Smooth muscle cell (in vitro differentiated cells): Measurements from ENCODE around the gene SSTR3. TPM values are rescaled to one million over a fixed set of nuclear protein-coding genes. Genes with fewer than 3 reads are reported as not detected.

Experiments used
- DNase-seq: peaks from one replicate; lab custom pipeline; 2025; ENCODE audit not compliant: unreplicated experiment; lab: John Stamatoyannopoulos, UW
- H2AFZ ChIP-seq: fragments of 200-600 bp; sonication (generic); 2 replicates; pipeline ENCODE4 v1.6.0; 2016; ENCODE audit warnings: antibody characterized with exemption, low read depth, mild to moderate bottlenecking
- H3F3A ChIP-seq: fragments of 200-600 bp; sonication (generic); 2 replicates; pipeline ENCODE4 v1.6.0; 2017; ENCODE audit warnings: antibody characterized with exemption, low read depth
- H3K27ac ChIP-seq: fragments of 200-600 bp; sonication (generic); 2 replicates; pipeline ENCODE4 v1.5.1; 2016; ENCODE audit warnings: low read depth, mild to moderate bottlenecking
- H3K27me3 ChIP-seq: fragments of 200-600 bp; sonication (generic); 2 replicates; pipeline ENCODE4 v1.6.1; 2016; ENCODE audit warnings: low read depth, mild to moderate bottlenecking
- H3K36me3 ChIP-seq: fragments of 200-600 bp; sonication (generic); 2 replicates; pipeline ENCODE4 v1.5.1; 2016; ENCODE audit warnings: low read depth
- H3K4me1 ChIP-seq: fragments of 200-600 bp; sonication (generic); 2 replicates; pipeline ENCODE4 v1.5.1; 2016; ENCODE audit warnings: low read depth
- H3K4me2 ChIP-seq: fragments of 200-600 bp; sonication (generic); 2 replicates; pipeline ENCODE4 v1.6.0; 2016; ENCODE audit warnings: mild to moderate bottlenecking
- H3K4me3 ChIP-seq: fragments of 200-600 bp; sonication (generic); 2 replicates; pipeline ENCODE4 v1.5.1; 2016; ENCODE audit warnings: mild to moderate bottlenecking
- H3K79me2 ChIP-seq: fragments of 200-600 bp; sonication (generic); 2 replicates; pipeline ENCODE4 v1.6.0; 2016; ENCODE audit warnings: low read depth, mild to moderate bottlenecking
- H3K9ac ChIP-seq: fragments of 200-600 bp; sonication (generic); 2 replicates; pipeline ENCODE4 v1.6.0; 2016; ENCODE audit warnings: low read depth
- H3K9me3 ChIP-seq: fragments of 200-600 bp; sonication (generic); replicated peaks from 2 replicates; pipeline ENCODE4 v1.5.1; 2016; ENCODE audit warnings: low read depth
- H4K20me1 ChIP-seq: fragments of 200-600 bp; sonication (generic); 2 replicates; pipeline ENCODE4 v1.6.0; 2016; ENCODE audit warnings: low read depth
- CTCF ChIP-seq: fragments of 200-600 bp; sonication (generic); IDR thresholded peaks from 2 replicates; pipeline ENCODE4 v1.5.1; 2017; ENCODE audit warnings: borderline replicate concordance, mild to moderate bottlenecking, antibody characterized with exemption; ENCODE audit not compliant: insufficient read depth, poor library complexity, severe bottlenecking
- WGBS: methylation state at CpG from one replicate; pipeline ENCODE4 v1.1.7; 2016; ENCODE audit warnings: low lambda C conversion rate; 5-methylcytosine and 5-hydroxymethylcytosine counted together
- polyA plus RNA-seq: library from polyadenylated mRNA; unstranded; fragments of >200 nt; fragmentation: Nextera tagmentation; extraction: Ambion mirVana; gene quantifications from 2 replicates; pipeline ENCODE4 v1.2.1, GENCODE V29; 2016
- total RNA-seq: library from RNA; depleted of rRNA; stranded (reverse); fragments of >200 nt; gene quantifications from 2 replicates; pipeline ENCODE4 v1.2.3, GENCODE V29; 2014

SSTR3 gene
- total and polyA plus RNA-seq, 2 experiments from 2014 or later = not detected

- WGBS = 96% methylated on average over 15 of the region's 22 CpGs
- TF ChIP-seq CTCF = no peak
- no peaks in the 10 kb centered on the region for H3K27me3 ChIP-seq
- no peak overlapping the region for H3K4me3 ChIP-seq
- no peaks in the 10 kb centered on the region for H3K79me2 ChIP-seq
- H4K20me1 ChIP-seq = no peaks in the 10 kb centered on the region
- no peaks in the 10 kb centered on the region for H3K4me1 ChIP-seq
- H3F3A ChIP-seq = no peaks in the 10 kb centered on the region
- no peak overlapping the region for H3K27ac ChIP-seq
- H3K36me3 ChIP-seq = no peaks in the 10 kb centered on the region
- no peak overlapping the region for H2AFZ ChIP-seq
- no peak overlapping the region for H3K4me2 ChIP-seq
- no peak for DNase-seq
- no peak overlapping the region for H3K9ac ChIP-seq
- no peaks in the 10 kb centered on the region for H3K9me3 ChIP-seq
Measured at GRCh38 chr22:37163575-37164504, 48.4 kb downstream of the SSTR3 start.

- H3K27ac ChIP-seq = no peak overlapping the region
- H3F3A ChIP-seq = no peaks in the 10 kb centered on the region
- no peak for DNase-seq
- no peak overlapping the region for H3K4me2 ChIP-seq
- H3K79me2 ChIP-seq = no peaks in the 10 kb centered on the region
- H4K20me1 ChIP-seq = no peaks in the 10 kb centered on the region
- H3K27me3 ChIP-seq = no peaks in the 10 kb centered on the region
- H2AFZ ChIP-seq = no peak overlapping the region
- no peaks in the 10 kb centered on the region for H3K4me1 ChIP-seq
- H3K4me3 ChIP-seq = no peak overlapping the region
- no peaks in the 10 kb centered on the region for H3K36me3 ChIP-seq
- H3K9ac ChIP-seq = no peak overlapping the region
- no peaks in the 10 kb centered on the region for H3K9me3 ChIP-seq
- WGBS = 91% methylated on average over 5 of the region's 5 CpGs
- no peak for TF ChIP-seq CTCF
Measured at GRCh38 chr22:37163096-37163489, 49.2 kb downstream of the SSTR3 start.

GRCh38 chr22:37162221-37163095 lies 49.8 kb downstream of the SSTR3 start:
- no peak overlapping the region for H3K9ac ChIP-seq
- H4K20me1 ChIP-seq = no peaks in the 10 kb centered on the region
- no peak for TF ChIP-seq CTCF
- no peak overlapping the region for H3K4me3 ChIP-seq
- H3K27ac ChIP-seq = no peak overlapping the region
- no peak for DNase-seq
- no peak overlapping the region for H3K4me2 ChIP-seq
- no peak overlapping the region for H2AFZ ChIP-seq
- no peaks in the 10 kb centered on the region for H3K27me3 ChIP-seq
- H3K4me1 ChIP-seq = no peaks in the 10 kb centered on the region
- no peaks in the 10 kb centered on the region for H3K79me2 ChIP-seq
- no peaks in the 10 kb centered on the region for H3K36me3 ChIP-seq
- 83% methylated on average over 11 of the region's 11 CpGs for WGBS
- H3K9me3 ChIP-seq = no peaks in the 10 kb centered on the region
- no peaks in the 10 kb centered on the region for H3F3A ChIP-seq
